Naive thymus-derived CD4-positive, alpha-beta T cell (primary cell): ENCODE data around the gene C3orf18. TPM values are rescaled to one million over a fixed set of nuclear protein-coding genes. Genes with fewer than 3 reads are reported as not detected.

Source experiments
- ATAC-seq: fragments of 150-1000 bp; cut with Tn5 transposase; 2 replicates; pipeline ENCODE4 v1.10.0; 2021; ENCODE audit warnings: mild to moderate bottlenecking, moderate library complexity
- CTCF ChIA-PET: fragments of 350-600 bp; sonication (Branson Sonifier 250); formaldehyde crosslinking; loops from one replicate; lab custom pipeline; 2021; ENCODE audit warnings: antibody characterized with exemption; lab: Charles Lee
- POLR2A ChIA-PET: fragments of 350-600 bp; sonication (Branson Sonifier 250); formaldehyde crosslinking; loops from one replicate; lab custom pipeline; 2021; ENCODE audit warnings: antibody characterized with exemption, inconsistent platforms; lab: Charles Lee
- DNase-seq, 9 donors: peaks; one replicate each; pipeline versions ENCODE4 v3.0.0 to v3.0.0-alpha.2; 2020 to 2022; ENCODE audit warnings: mixed read lengths in 1 of 9
- H3K27ac ChIP-seq: one replicate; pipeline ENCODE4 v1.7.0; 2013; ENCODE audit warnings: mild to moderate bottlenecking, low read depth, low read length, moderate library complexity
- H3K27me3 ChIP-seq, 2 donors: one replicate each; pipeline ENCODE4 v1.7.0; 2013; ENCODE audit warnings: low read length in 2 of 2, mild to moderate bottlenecking in 2 of 2, moderate library complexity in 2 of 2; ENCODE audit not compliant: control insufficient read depth in 2 of 2, insufficient read depth in 2 of 2
- H3K36me3 ChIP-seq, 3 experiments: 1 replicate in 2 of 3; 2 replicates in 1 of 3; pipeline ENCODE4 v1.7.0; 2013; ENCODE audit warnings: low read length in 3 of 3, mild to moderate bottlenecking in 3 of 3, moderate library complexity in 1 of 3; ENCODE audit not compliant: insufficient read depth in 3 of 3, control insufficient read depth in 2 of 3
- H3K4me1 ChIP-seq, 2 donors: one replicate each; pipeline ENCODE4 v1.7.0; 2013; ENCODE audit warnings: low read length in 2 of 2, mild to moderate bottlenecking in 2 of 2, moderate library complexity in 1 of 2; ENCODE audit not compliant: control insufficient read depth in 2 of 2, insufficient read depth in 2 of 2
- H3K4me3 ChIP-seq: 2 replicates; pipeline ENCODE4 v1.7.0; 2013; ENCODE audit warnings: mild to moderate bottlenecking, low read length
- H3K9me3 ChIP-seq, 3 experiments: 1 replicate in 2 of 3; 2 replicates in 1 of 3; pipeline ENCODE4 v1.7.0; 2013; ENCODE audit warnings: low read length in 3 of 3; ENCODE audit not compliant: control insufficient read depth in 2 of 3
- H3K27ac Mint-ChIP-seq, 9 donors: one replicate each; pipeline ENCODE4 v1.8.0; 2020 to 2022; ENCODE audit warnings: mixed read lengths in 9 of 9, mild to moderate bottlenecking in 8 of 9, moderate library complexity in 5 of 9, inconsistent platforms in 2 of 9
- H3K27me3 Mint-ChIP-seq, 5 donors: one replicate each; pipeline ENCODE4 v1.8.0; 2021 to 2022; ENCODE audit warnings: mixed read lengths in 5 of 5, mild to moderate bottlenecking in 1 of 5
- H3K36me3 Mint-ChIP-seq, 5 donors: one replicate each; pipeline ENCODE4 v1.8.0; 2020 to 2022; ENCODE audit warnings: mixed read lengths in 5 of 5, mild to moderate bottlenecking in 3 of 5, inconsistent platforms in 1 of 5
- H3K4me1 Mint-ChIP-seq, 7 donors: one replicate each; pipeline ENCODE4 v1.8.0; 2020 to 2022; ENCODE audit warnings: mixed read lengths in 7 of 7, mild to moderate bottlenecking in 3 of 7, inconsistent platforms in 1 of 7
- H3K4me3 Mint-ChIP-seq, 10 donors: one replicate each; pipeline ENCODE4 v1.8.0; 2020 to 2022; ENCODE audit warnings: mild to moderate bottlenecking in 10 of 10, mixed read lengths in 10 of 10, moderate library complexity in 6 of 10, inconsistent platforms in 2 of 10
- H3K9me3 Mint-ChIP-seq, 11 donors: one replicate each; pipeline ENCODE4 v1.8.0; 2020 to 2022; ENCODE audit warnings: mixed read lengths in 11 of 11, mild to moderate bottlenecking in 4 of 11, inconsistent platforms in 1 of 11, moderate library complexity in 1 of 11
- intact Hi-C, 2 donors: fragments of 100-400 bp; cut with micrococcal nuclease; formaldehyde crosslinking; loops; one replicate each; pipeline ENCODE4 v1.15.1; 2023
- polyA plus RNA-seq, 2 donors: library from polyadenylated mRNA; unstranded; fragments of 300-500 nt; fragmentation: Illumina TruSeq; gene quantifications; one replicate each; pipeline ENCODE4 v1.2.3, GENCODE V29; 2021
- total RNA-seq, 6 experiments: library from RNA in 5 of 6; stranded (reverse) in 5 of 6; gene quantifications; 1 replicate in 5 of 6; 2 replicates in 1 of 6; pipeline ENCODE4 v1.2.3 and lab custom pipeline; 2021 to 2026

Gene C3orf18
- total and polyA plus RNA-seq, 7 experiments from 2014 or later: 11.1 to 67.5 (median 16.4) TPM

DNA sequence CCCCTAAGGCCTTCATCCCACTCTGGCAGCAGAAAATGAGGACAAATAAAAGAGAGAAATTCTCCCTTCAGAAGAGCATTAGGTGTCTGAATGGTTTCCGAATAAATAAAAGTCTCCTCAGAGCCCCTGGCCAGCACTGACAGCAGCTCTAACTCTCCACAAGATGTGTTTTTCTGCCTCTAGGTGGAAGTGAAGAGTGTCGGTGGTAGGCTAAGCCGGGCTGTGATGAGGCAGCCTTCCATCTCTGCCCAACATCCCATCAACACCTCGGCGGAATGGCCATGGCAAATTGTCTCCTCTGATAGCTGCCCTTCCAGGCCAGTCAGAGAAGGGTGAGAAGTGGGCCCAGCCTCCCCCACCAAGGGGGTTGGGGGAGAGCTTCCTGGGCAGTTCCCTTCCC is 57.8 kb downstream of the C3orf18 start:
- ChIA-PET POLR2A (no interaction called here), CTCF (interaction anchor here (0.8 to 1.3 kb wide), 4 partner anchors 8 to 106 kb away, joined by 3 to 4 read pairs (median 3); no protein-coding TSS in a partner anchor)
- intact Hi-C loops: no loop called here
- H3K27ac Mint-ChIP-seq: no peak overlapping the region
- H3K4me1 Mint-ChIP-seq: peaks cover 0 to 3% (median 0%) of the 10 kb centered on the region in 7 donors
- H3K4me3 Mint-ChIP-seq: no peak overlapping the region
- no peaks in the 10 kb centered on the region for H3K27me3 ChIP-seq
- no peaks in the 10 kb centered on the region for H3K9me3 ChIP-seq
- no peak overlapping the region for H3K4me3 ChIP-seq
- no peak for ATAC-seq
- no peaks in the 10 kb centered on the region for H3K4me1 ChIP-seq
- H3K27me3 Mint-ChIP-seq: peaks cover 0 to 29% (median 0%) of the 10 kb centered on the region in 5 donors
- no peaks in the 10 kb centered on the region for H3K36me3 ChIP-seq
- DNase-seq: no peak
- H3K27ac ChIP-seq: no peak overlapping the region
- no peaks in the 10 kb centered on the region for H3K36me3 Mint-ChIP-seq
- peaks cover 0 to 4% (median 0%) of the 10 kb centered on the region in 11 donors for H3K9me3 Mint-ChIP-seq

DNA sequence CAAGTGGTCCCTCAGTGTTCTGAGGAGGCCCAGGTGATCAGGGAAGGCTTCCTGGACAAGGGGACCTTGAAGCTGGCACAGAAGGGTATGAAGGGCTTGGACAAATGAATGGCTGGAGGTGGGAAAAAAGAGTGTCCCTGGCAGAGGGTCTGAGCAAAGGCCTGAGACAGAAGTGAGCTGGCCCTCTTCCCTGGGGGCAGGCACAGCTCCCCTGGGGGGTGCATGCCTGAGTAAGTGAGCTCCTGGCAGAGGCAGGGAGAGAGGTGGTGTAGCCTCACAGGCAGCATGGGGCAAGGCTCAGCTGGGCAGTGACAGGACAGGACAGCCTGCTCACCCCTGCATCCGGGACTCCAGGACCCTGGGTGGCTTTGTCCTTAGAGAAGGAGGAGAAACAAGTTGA is 58.7 kb downstream of the C3orf18 start:
- DNase-seq: no peak
- H3K27ac Mint-ChIP-seq: no peak overlapping the region
- no peaks in the 10 kb centered on the region for H3K4me1 ChIP-seq
- ChIA-PET POLR2A (no interaction called here), CTCF (interaction anchor here (0.6 to 1.3 kb wide), 4 partner anchors 9 to 107 kb away, joined by 3 to 5 read pairs (median 4); no protein-coding TSS in a partner anchor)
- intact Hi-C loops: no loop called here
- no peak for ATAC-seq
- no peak overlapping the region for H3K27ac ChIP-seq
- H3K27me3 ChIP-seq: no peaks in the 10 kb centered on the region
- H3K4me3 ChIP-seq: no peak overlapping the region
- peaks cover 0 to 35% (median 0%) of the 10 kb centered on the region in 5 donors for H3K27me3 Mint-ChIP-seq
- H3K36me3 Mint-ChIP-seq: no peaks in the 10 kb centered on the region
- no peaks in the 10 kb centered on the region for H3K36me3 ChIP-seq
- H3K9me3 ChIP-seq: no peaks in the 10 kb centered on the region
- H3K4me1 Mint-ChIP-seq: peaks cover 0 to 3% (median 0%) of the 10 kb centered on the region in 7 donors
- peaks cover 0 to 2% (median 0%) of the 10 kb centered on the region in 11 donors for H3K9me3 Mint-ChIP-seq
- no peak overlapping the region for H3K4me3 Mint-ChIP-seq

Other genes with a start within 250 kb of the C3orf18 start
- gene HYAL2, start 245.0 kb downstream of the C3orf18 start, total RNA-seq: 1 to 10 TPM; 1.5 to 5.3 (median 3.2) TPM
- gene HYAL2, start 245.0 kb downstream of the C3orf18 start, polyA plus RNA-seq: 1 to 10 TPM; 2.8 to 4.6 TPM
- 10 to 100 TPM; 16.8 to 25.0 (median 20.5) TPM for gene TUSC2, start 239.5 kb downstream of the C3orf18 start, total RNA-seq
- 10 to 100 TPM; 38.0 to 45.5 TPM for gene TUSC2, start 239.5 kb downstream of the C3orf18 start, polyA plus RNA-seq
- 100 to 1,000 TPM in 1 of 5 experiments, 10 to 100 TPM in 4; 39.4 to 105 (median 69.6) TPM for gene RASSF1, start 226.9 kb downstream of the C3orf18 start, total RNA-seq
- 10 to 100 TPM; 32.7 to 47.9 TPM for gene RASSF1, start 226.9 kb downstream of the C3orf18 start, polyA plus RNA-seq
- 1 to 10 TPM in 4 of 5 experiments, under 1 TPM in 1; 0.91 to 3.8 (median 2.8) TPM for gene ZMYND10, start 222.0 kb downstream of the C3orf18 start, total RNA-seq
- gene ZMYND10, start 222.0 kb downstream of the C3orf18 start, polyA plus RNA-seq: under 1 TPM; 0.07 to 0.30 TPM
- gene NPRL2, start 217.0 kb downstream of the C3orf18 start, total RNA-seq: 10 to 100 TPM; 35.3 to 48.9 (median 47.7) TPM
- gene NPRL2, start 217.0 kb downstream of the C3orf18 start, polyA plus RNA-seq: 10 to 100 TPM; 27.2 to 36.2 TPM
- gene CYB561D2, start 216.9 kb downstream of the C3orf18 start, total RNA-seq: 10 to 100 TPM; 23.3 to 42.6 (median 32.8) TPM
- 10 to 100 TPM; 42.4 to 52.9 TPM for gene CYB561D2, start 216.9 kb downstream of the C3orf18 start, polyA plus RNA-seq
- gene TMEM115, start 208.2 kb downstream of the C3orf18 start, total RNA-seq: 10 to 100 TPM; 17.7 to 32.4 (median 19.9) TPM
- 10 to 100 TPM; 26.0 to 40.9 TPM for gene TMEM115, start 208.2 kb downstream of the C3orf18 start, polyA plus RNA-seq
- 1 to 10 TPM in 4 of 5 experiments, under 1 TPM in 1; 0.97 to 6.2 (median 2.5) TPM for gene CACNA2D2, start 64.1 kb downstream of the C3orf18 start, total RNA-seq
- under 1 TPM; 0.32 to 0.38 TPM for gene CACNA2D2, start 64.1 kb downstream of the C3orf18 start, polyA plus RNA-seq
- 10 to 100 TPM; 32.1 to 71.1 (median 66.1) TPM for gene HEMK1, start 1.8 kb upstream of the C3orf18 start, total RNA-seq
- gene HEMK1, start 1.8 kb upstream of the C3orf18 start, polyA plus RNA-seq: 10 to 100 TPM; 35.2 to 35.3 TPM
- gene CISH, start 44.0 kb upstream of the C3orf18 start, total RNA-seq: 100 to 1,000 TPM in 1 of 5 experiments, 10 to 100 TPM in 4; 10.9 to 486 (median 28.5) TPM
- gene CISH, start 44.0 kb upstream of the C3orf18 start, polyA plus RNA-seq: 100 to 1,000 TPM; 134 to 150 TPM
- gene MAPKAPK3, start 49.4 kb upstream of the C3orf18 start, total RNA-seq: 100 to 1,000 TPM in 1 of 5 experiments, 10 to 100 TPM in 4; 26.7 to 196 (median 37.7) TPM
- 10 to 100 TPM; 53.4 to 54.1 TPM for gene MAPKAPK3, start 49.4 kb upstream of the C3orf18 start, polyA plus RNA-seq
- 1 to 10 TPM; 1.5 to 2.9 (median 1.9) TPM for gene DOCK3, start 107.2 kb upstream of the C3orf18 start, total RNA-seq
- under 1 TPM; 0.19 to 0.26 TPM for gene DOCK3, start 107.2 kb upstream of the C3orf18 start, polyA plus RNA-seq